ENCODE data around the gene TIPARP.

- TF ChIP-seq, protein P1, sequence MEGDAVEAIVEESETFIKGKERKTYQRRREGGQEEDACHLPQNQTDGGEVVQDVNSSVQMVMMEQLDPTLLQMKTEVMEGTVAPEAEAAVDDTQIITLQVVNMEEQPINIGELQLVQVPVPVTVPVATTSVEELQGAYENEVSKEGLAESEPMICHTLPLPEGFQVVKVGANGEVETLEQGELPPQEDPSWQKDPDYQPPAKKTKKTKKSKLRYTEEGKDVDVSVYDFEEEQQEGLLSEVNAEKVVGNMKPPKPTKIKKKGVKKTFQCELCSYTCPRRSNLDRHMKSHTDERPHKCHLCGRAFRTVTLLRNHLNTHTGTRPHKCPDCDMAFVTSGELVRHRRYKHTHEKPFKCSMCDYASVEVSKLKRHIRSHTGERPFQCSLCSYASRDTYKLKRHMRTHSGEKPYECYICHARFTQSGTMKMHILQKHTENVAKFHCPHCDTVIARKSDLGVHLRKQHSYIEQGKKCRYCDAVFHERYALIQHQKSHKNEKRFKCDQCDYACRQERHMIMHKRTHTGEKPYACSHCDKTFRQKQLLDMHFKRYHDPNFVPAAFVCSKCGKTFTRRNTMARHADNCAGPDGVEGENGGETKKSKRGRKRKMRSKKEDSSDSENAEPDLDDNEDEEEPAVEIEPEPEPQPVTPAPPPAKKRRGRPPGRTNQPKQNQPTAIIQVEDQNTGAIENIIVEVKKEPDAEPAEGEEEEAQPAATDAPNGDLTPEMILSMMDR (IDR thresholded peaks at IDR 0.05; ENCODE audit: low read length): no peak
- no peak for TF ChIP-seq EZH2 (IDR thresholded peaks at IDR 0.05; ENCODE audit: borderline replicate concordance, low read length)
Measured at GRCh38 chr3:156630081-156630772, 44.2 kb upstream of the TIPARP start.

Measured in OCI-LY1 (cell line).